Neural progenitor cell (in vitro differentiated cells): Measurements from ENCODE around the gene JPT2. TPM values are rescaled to one million over a fixed set of nuclear protein-coding genes. Genes with fewer than 3 reads are reported as not detected.
"Not testable (repeated sequence)": the region's sequence is repeated elsewhere in the genome, so short reads cannot be mapped to it uniquely, and the experiment has no call there.

ENCODE experiments used
- DNase-seq: peaks from one replicate; pipeline ENCODE4 v3.0.0-alpha.2; 2016; ENCODE audit warnings: low spot score
- H2AFZ ChIP-seq: fragments of 200-600 bp; sonication (generic); replicated peaks from 2 replicates; pipeline ENCODE4 v1.6.1; 2016; ENCODE audit warnings: antibody characterized with exemption
- H3F3A ChIP-seq: fragments of 200-600 bp; sonication (generic); 2 replicates; pipeline ENCODE4 v1.6.1; 2016; ENCODE audit warnings: antibody characterized with exemption, low read depth
- H3K27ac ChIP-seq: fragments of 200-600 bp; sonication (generic); 2 replicates; pipeline ENCODE4 v1.5.1; 2016; ENCODE audit warnings: mild to moderate bottlenecking
- H3K27me3 ChIP-seq: fragments of 200-600 bp; sonication (generic); 2 replicates; pipeline ENCODE4 v1.6.1; 2016; ENCODE audit warnings: mild to moderate bottlenecking, moderate library complexity
- H3K36me3 ChIP-seq: fragments of 200-600 bp; sonication (generic); 2 replicates; pipeline ENCODE4 v1.5.1; 2016
- H3K4me1 ChIP-seq: fragments of 200-600 bp; sonication (generic); 2 replicates; pipeline ENCODE4 v1.6.1; 2016; ENCODE audit warnings: mixed run types
- H3K4me2 ChIP-seq: fragments of 200-600 bp; sonication (generic); 2 replicates; pipeline ENCODE4 v1.6.1; 2016
- H3K4me3 ChIP-seq: fragments of 200-600 bp; sonication (generic); 2 replicates; pipeline ENCODE4 v1.5.1; 2016
- H3K79me2 ChIP-seq: fragments of 200-600 bp; sonication (generic); 2 replicates; pipeline ENCODE4 v1.6.1; 2016; ENCODE audit warnings: low read depth
- H3K9ac ChIP-seq: fragments of 200-600 bp; sonication (generic); 2 replicates; pipeline ENCODE4 v1.6.1; 2016
- H3K9me3 ChIP-seq: fragments of 200-600 bp; sonication (generic); 2 replicates; pipeline ENCODE4 v1.5.1; 2016; ENCODE audit warnings: low read depth
- H4K20me1 ChIP-seq: fragments of 200-600 bp; sonication (generic); 2 replicates; pipeline ENCODE4 v1.6.1; 2016; ENCODE audit warnings: low read depth
- H3K27ac Mint-ChIP-seq: 3 replicates; pipeline ENCODE4 v1.8.0; 2021; ENCODE audit warnings: mixed read lengths
- H3K27me3 Mint-ChIP-seq: 2 replicates; pipeline ENCODE4 v1.8.0; 2022; ENCODE audit warnings: low read depth, mild to moderate bottlenecking, inconsistent platforms, moderate library complexity, mixed read lengths; ENCODE audit not compliant: insufficient read depth
- H3K36me3 Mint-ChIP-seq: 3 replicates; pipeline ENCODE4 v1.8.0; 2021; ENCODE audit warnings: mixed read lengths
- H3K4me1 Mint-ChIP-seq: 3 replicates; pipeline ENCODE4 v1.8.0; 2021; ENCODE audit warnings: mixed read lengths
- H3K4me3 Mint-ChIP-seq: 3 replicates; pipeline ENCODE4 v1.8.0; 2021; ENCODE audit warnings: mild to moderate bottlenecking, moderate library complexity, mixed read lengths
- H3K9me3 Mint-ChIP-seq: 3 replicates; pipeline ENCODE4 v1.8.0; 2020; ENCODE audit warnings: mixed read lengths
- CTCF ChIP-seq: fragments of 200-600 bp; sonication (generic); IDR thresholded peaks from 2 replicates; pipeline ENCODE4 v1.5.1; 2017; ENCODE audit warnings: antibody characterized with exemption, mild to moderate bottlenecking
- EZH2 ChIP-seq: fragments of 200-600 bp; sonication (generic); IDR thresholded peaks from 2 replicates; pipeline ENCODE4 v1.6.1; 2017; ENCODE audit warnings: antibody characterized with exemption, mild to moderate bottlenecking, moderate library complexity
- EZH2phosphoT487 ChIP-seq: fragments of 200-600 bp; sonication (generic); IDR thresholded peaks from 2 replicates; pipeline ENCODE4 v1.6.1; 2017; ENCODE audit warnings: antibody characterized with exemption
- total RNA-seq: library from RNA; depleted of rRNA; stranded (reverse); fragments of >200 nt; gene quantifications from 2 replicates; pipeline ENCODE4 v1.2.3, GENCODE V29; 2015; ENCODE audit warnings: low replicate concordance

JPT2 gene
- total RNA-seq, 1 donor from 2014 or later, result 187 TPM

DNA sequence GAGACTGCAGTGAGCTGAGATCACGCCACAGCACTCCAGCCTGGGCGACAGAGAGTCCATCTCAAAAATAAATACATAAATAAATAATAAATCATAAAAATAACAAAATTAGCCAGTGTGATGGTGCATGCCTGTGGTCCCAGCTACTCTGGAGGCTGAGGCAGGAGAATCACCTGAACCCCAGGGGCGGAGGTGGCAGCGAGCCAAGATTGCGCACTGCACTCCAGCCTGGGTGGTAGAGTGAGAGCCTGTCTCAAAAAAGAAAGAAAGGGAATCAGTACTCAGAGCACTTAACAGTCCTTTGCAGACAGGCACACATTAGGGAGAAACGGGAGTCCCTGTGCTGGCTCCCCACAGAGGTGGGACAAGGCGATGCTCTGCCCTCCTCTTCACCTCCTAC lies 53.0 kb downstream of the JPT2 start:
- Mint-ChIP-seq H3K27me3 (no peaks in the 10 kb centered on the region), H3K4me1 (no peaks in the 10 kb centered on the region), H3K36me3 (peaks cover 14% of the 10 kb centered on the region), H3K4me3 (no peak overlapping the region), H3K27ac (no peak overlapping the region), H3K9me3 (peaks cover 2% of the 10 kb centered on the region)
- Histone ChIP-seq H3K36me3 (no peaks in the 10 kb centered on the region), H3K27ac (no peak overlapping the region), H3K4me2 (no peak overlapping the region), H3K27me3 (no peaks in the 10 kb centered on the region), H3K79me2 (no peaks in the 10 kb centered on the region), H4K20me1 (peaks cover 2% of the 10 kb centered on the region), H3K9me3 (no peaks in the 10 kb centered on the region), H3K4me1 (no peaks in the 10 kb centered on the region), H3K9ac (no peak overlapping the region), H3F3A (peaks cover 17% of the 10 kb centered on the region), H2AFZ (no peak overlapping the region), H3K4me3 (no peak overlapping the region)
- DNase-seq, result no peak
- TF ChIP-seq EZH2phosphoT487 (no peak), EZH2 (no peak), CTCF (no peak)

DNA sequence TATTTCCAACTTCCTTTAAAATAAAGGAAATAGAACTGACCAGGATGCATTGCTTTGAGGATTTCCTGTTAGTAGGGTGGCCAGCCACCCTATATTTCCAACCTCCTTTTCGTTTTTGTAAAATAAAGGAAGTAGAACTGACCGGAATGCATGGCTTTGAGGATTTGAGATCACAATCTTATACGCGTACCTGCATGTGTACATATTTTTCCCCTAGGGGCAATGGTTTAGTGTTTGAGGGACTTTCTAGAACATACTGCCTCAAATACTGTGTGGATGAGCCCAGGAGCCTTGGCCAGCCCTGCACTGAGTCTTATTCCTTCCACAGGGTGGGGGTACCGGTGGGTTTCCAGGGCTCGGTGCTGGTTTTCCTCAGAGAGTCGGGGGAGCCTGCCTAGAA lies 53.5 kb downstream of the JPT2 start:
- DNase-seq, result no peak
- H3K9me3 ChIP-seq, result no peaks in the 10 kb centered on the region
- no peaks in the 10 kb centered on the region for H3K27me3 ChIP-seq
- H2AFZ ChIP-seq, result no peak overlapping the region
- Mint-ChIP-seq H3K4me3 (no peak overlapping the region), H3K4me1 (no peaks in the 10 kb centered on the region), H3K36me3 (peaks cover 14% of the 10 kb centered on the region), H3K27me3 (no peaks in the 10 kb centered on the region), H3K27ac (no peak overlapping the region), H3K9me3 (peaks cover 2% of the 10 kb centered on the region)
- no peak for TF ChIP-seq CTCF
- TF ChIP-seq EZH2, result no peak
- no peak for TF ChIP-seq EZH2phosphoT487
- H3K4me2 ChIP-seq, result no peak overlapping the region
- H3K4me3 ChIP-seq, result no peak overlapping the region
- no peak overlapping the region for H3K9ac ChIP-seq
- no peaks in the 10 kb centered on the region for H3K36me3 ChIP-seq
- H3K27ac ChIP-seq, result no peak overlapping the region
- H3K79me2 ChIP-seq, result no peaks in the 10 kb centered on the region
- peaks cover 22% of the 10 kb centered on the region for H3F3A ChIP-seq
- no peaks in the 10 kb centered on the region for H3K4me1 ChIP-seq
- peaks cover 2% of the 10 kb centered on the region for H4K20me1 ChIP-seq

GRCh38 chr16:1732071-1732470 lies 54.0 kb downstream of the JPT2 start:
- Histone ChIP-seq H3K4me3 (no peak overlapping the region), H3K4me2 (no peak overlapping the region), H3K36me3 (no peaks in the 10 kb centered on the region), H3K27ac (no peak overlapping the region), H4K20me1 (peaks cover 2% of the 10 kb centered on the region), H3K4me1 (no peaks in the 10 kb centered on the region), H3F3A (peaks cover 27% of the 10 kb centered on the region), H3K9me3 (no peaks in the 10 kb centered on the region), H2AFZ (no peak overlapping the region), H3K9ac (no peak overlapping the region), H3K27me3 (no peaks in the 10 kb centered on the region), H3K79me2 (no peaks in the 10 kb centered on the region)
- TF ChIP-seq EZH2 (no peak), EZH2phosphoT487 (no peak), CTCF (no peak)
- peaks cover 2% of the 10 kb centered on the region for H3K9me3 Mint-ChIP-seq
- DNase-seq, result no peak
- H3K4me1 Mint-ChIP-seq, result no peaks in the 10 kb centered on the region
- H3K36me3 Mint-ChIP-seq, result peaks cover 12% of the 10 kb centered on the region
- no peak overlapping the region for H3K27ac Mint-ChIP-seq
- no peak overlapping the region for H3K4me3 Mint-ChIP-seq
- no peaks in the 10 kb centered on the region for H3K27me3 Mint-ChIP-seq

DNA sequence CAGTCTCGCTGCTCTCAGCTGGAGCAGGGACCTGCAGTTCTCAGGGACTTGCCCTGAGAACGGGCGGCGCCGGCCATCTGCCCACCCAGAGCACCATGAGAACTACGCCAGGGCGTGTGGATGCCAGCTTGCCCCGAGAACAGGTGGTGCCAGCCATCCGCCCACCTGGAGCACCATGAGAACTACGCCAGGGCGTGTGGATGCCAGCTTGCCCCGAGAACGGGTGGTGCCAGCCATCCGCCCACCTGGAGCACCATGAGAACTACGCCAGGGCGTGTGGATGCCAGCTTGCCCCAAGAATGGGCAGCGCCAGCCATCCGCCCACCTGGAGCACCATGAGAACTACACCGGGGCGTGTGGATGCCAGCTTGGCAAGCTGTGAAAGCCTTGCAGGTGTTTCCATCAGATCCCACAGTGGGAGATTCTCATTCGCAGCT lies 54.5 kb downstream of the JPT2 start:
- not testable (repeated sequence) for H3K79me2 ChIP-seq, H2AFZ ChIP-seq, H3K4me3 ChIP-seq, H3K9me3 Mint-ChIP-seq, H3K36me3 ChIP-seq, H3K27me3 ChIP-seq, H3K36me3 Mint-ChIP-seq, H3K9me3 ChIP-seq, H3K4me2 ChIP-seq, H3K4me1 ChIP-seq, H3K4me3 Mint-ChIP-seq, H3K9ac ChIP-seq, DNase-seq, H3K27ac ChIP-seq, H3K4me1 Mint-ChIP-seq, H4K20me1 ChIP-seq, H3K27ac Mint-ChIP-seq, H3K27me3 Mint-ChIP-seq
- peaks cover 31% of the 10 kb centered on the region for H3F3A ChIP-seq
